ENCODE results near the gene SFSWAP.
"Not testable (repeated sequence)": the region's sequence is repeated elsewhere in the genome, so short reads cannot be mapped to it uniquely, and the experiment has no call there.

The SFSWAP gene

GRCh38 chr12:131679816-131680215, 31.1 kb upstream of the SFSWAP start:
- not testable (repeated sequence) for DNase-seq (ENCODE audit: low spot score)

- not testable (repeated sequence) for DNase-seq (ENCODE audit: low spot score)
These were observed 30.3 kb upstream of the SFSWAP start for GRCh38 chr12:131680392-131681256.

GRCh38 chr12:131681257-131681620, 29.7 kb upstream of the SFSWAP start:
- no peak for DNase-seq (ENCODE audit: low spot score)

GRCh38 chr12:131681746-131682509, 29.0 kb upstream of the SFSWAP start:
- not testable (repeated sequence) for DNase-seq (ENCODE audit: low spot score)

- no peak for DNase-seq (ENCODE audit: low spot score)
These were observed 28.4 kb upstream of the SFSWAP start for GRCh38 chr12:131682510-131682895.

- DNase-seq (ENCODE audit: low spot score) = no peak
These were observed 27.4 kb upstream of the SFSWAP start for GRCh38 chr12:131683266-131684014.

GRCh38 chr12:131684015-131684725, 26.7 kb upstream of the SFSWAP start:
- no peak for DNase-seq (ENCODE audit: low spot score)

GRCh38 chr12:131687346-131688125, 23.4 kb upstream of the SFSWAP start:
- DNase-seq (ENCODE audit: low spot score) = no peak

GRCh38 chr12:131688131-131688844, 22.6 kb upstream of the SFSWAP start:
- DNase-seq (ENCODE audit: low spot score) = no peak

GRCh38 chr12:131688845-131689154, 22.1 kb upstream of the SFSWAP start:
- DNase-seq (ENCODE audit: low spot score) = no peak

- no peak for DNase-seq (ENCODE audit: low spot score)
These were observed 20.6 kb upstream of the SFSWAP start for GRCh38 chr12:131690320-131690719.

GRCh38 chr12:131692431-131692830, 18.5 kb upstream of the SFSWAP start:
- no peak for DNase-seq (ENCODE audit: low spot score)

- DNase-seq (ENCODE audit: low spot score) = no peak
These were observed 17.7 kb upstream of the SFSWAP start for GRCh38 chr12:131693149-131693548.

GRCh38 chr12:131694116-131694838, 16.6 kb upstream of the SFSWAP start:
- DNase-seq (ENCODE audit: low spot score) = no peak

- DNase-seq (ENCODE audit: low spot score) = no peak
These were observed 14.9 kb upstream of the SFSWAP start for GRCh38 chr12:131695968-131696367.

GRCh38 chr12:131698286-131698685, 12.6 kb upstream of the SFSWAP start:
- no peak for DNase-seq (ENCODE audit: low spot score)

- DNase-seq (ENCODE audit: low spot score) = no peak
These were observed 11.5 kb upstream of the SFSWAP start for GRCh38 chr12:131699434-131699833.

GRCh38 chr12:131700271-131700670, 10.6 kb upstream of the SFSWAP start:
- no peak for DNase-seq (ENCODE audit: low spot score)

- DNase-seq (ENCODE audit: low spot score) = no peak
These were observed 9.0 kb upstream of the SFSWAP start for GRCh38 chr12:131701705-131702572.
